Stimulated activated CD8-positive, alpha-beta memory T cell treated with anti-CD3 and anti-CD28 coated beads, Interleukin-2, amount 100 ng/mL, for 48 hours (primary cell): ENCODE data around the gene IMMP2L.
"Not testable (repeated sequence)": the region's sequence is repeated elsewhere in the genome, so short reads cannot be mapped to it uniquely, and the experiment has no call there.

ENCODE experiments used
- DNase-seq, 2 donors: peaks; one replicate each; pipeline ENCODE4 v3.0.0-alpha.2; 2020; ENCODE audit warnings: low read depth in 2 of 2

The IMMP2L gene

GRCh38 chr7:111460695-111461094 is 101.6 kb downstream of the IMMP2L start:
- DNase-seq, result no peak

GRCh38 chr7:111459757-111460280 is 102.5 kb downstream of the IMMP2L start:
- no peak for DNase-seq

GRCh38 chr7:111459065-111459756 is 103.1 kb downstream of the IMMP2L start:
- no peak for DNase-seq

- not testable (repeated sequence) for DNase-seq
These were observed 111.6 kb downstream of the IMMP2L start for GRCh38 chr7:111450705-111451104.

- DNase-seq, result not testable (repeated sequence)
These were observed 114.8 kb downstream of the IMMP2L start for GRCh38 chr7:111447502-111447901.

GRCh38 chr7:111439977-111440376 is 122.3 kb downstream of the IMMP2L start:
- DNase-seq, result no peak

- DNase-seq, result no peak
These were observed 123.7 kb downstream of the IMMP2L start for GRCh38 chr7:111438369-111439289.

GRCh38 chr7:111437736-111438135 is 124.6 kb downstream of the IMMP2L start:
- no peak for DNase-seq

- DNase-seq, result no peak
These were observed 125.7 kb downstream of the IMMP2L start for GRCh38 chr7:111436608-111437007.

GRCh38 chr7:111433426-111433825 is 128.9 kb downstream of the IMMP2L start:
- DNase-seq, result no peak

- no peak for DNase-seq
These were observed 132.5 kb downstream of the IMMP2L start for GRCh38 chr7:111429781-111430180.

- DNase-seq, result no peak
These were observed 137.5 kb downstream of the IMMP2L start for GRCh38 chr7:111424768-111425167.

GRCh38 chr7:111414374-111414773 is 147.9 kb downstream of the IMMP2L start:
- no peak for DNase-seq

- DNase-seq, result no peak
These were observed 148.6 kb downstream of the IMMP2L start for GRCh38 chr7:111413739-111414138.

GRCh38 chr7:111410899-111411298 is 151.4 kb downstream of the IMMP2L start:
- no peak for DNase-seq

- no peak for DNase-seq
These were observed 152.4 kb downstream of the IMMP2L start for GRCh38 chr7:111409714-111410422.

GRCh38 chr7:111408724-111409123 is 153.6 kb downstream of the IMMP2L start:
- DNase-seq, result no peak

GRCh38 chr7:111407258-111407657 is 155.0 kb downstream of the IMMP2L start:
- DNase-seq, result no peak

- no peak for DNase-seq
These were observed 156.7 kb downstream of the IMMP2L start for GRCh38 chr7:111405621-111406020.

GRCh38 chr7:111401516-111401915 is 160.8 kb downstream of the IMMP2L start:
- DNase-seq, result no peak

GRCh38 chr7:111400088-111400487 is 162.2 kb downstream of the IMMP2L start:
- no peak for DNase-seq

- DNase-seq, result no peak
These were observed 167.4 kb downstream of the IMMP2L start for GRCh38 chr7:111394891-111395290.
